22Rv1 (cell line): ENCODE data around the gene RNASE4.

Experiments used
- ZFX ChIP-seq: fragments of 450-650 bp; IDR thresholded peaks from 2 replicates; pipeline ENCODE4 v1.6.1; 2017; ENCODE audit warnings: antibody characterized with exemption, borderline replicate concordance
- TF ChIP-seq, protein P1 (sequence below): fragments of 450-650 bp; IDR thresholded peaks from 2 replicates; pipeline ENCODE4 v1.5.1; 2017; ENCODE audit warnings: mild to moderate bottlenecking

DNA sequence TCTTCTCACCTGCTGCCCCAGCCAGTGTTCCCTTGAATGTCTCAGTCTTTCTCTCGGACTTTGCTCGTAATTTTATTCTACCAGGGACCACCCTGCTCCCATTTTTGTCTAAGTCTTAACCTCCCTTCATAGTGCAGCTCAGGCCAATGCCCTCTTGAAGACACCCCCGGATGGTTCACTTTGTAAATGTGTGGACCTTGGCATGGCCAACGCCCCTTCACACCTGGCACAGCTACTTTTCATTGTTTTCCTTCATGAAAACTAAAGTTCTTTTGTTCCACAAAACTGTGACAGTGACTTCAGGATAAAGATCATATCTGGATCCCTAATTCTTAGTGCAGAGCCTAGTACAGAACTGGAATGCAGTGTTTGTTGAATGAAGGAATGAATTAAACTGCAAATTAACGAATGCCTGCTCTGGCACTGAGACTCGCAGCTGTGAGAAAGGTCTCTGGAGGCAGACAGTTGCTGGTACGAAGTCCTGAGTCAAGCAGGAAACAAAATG is 3.5 kb upstream of the RNASE4 start:
- TF ChIP-seq, protein P1, sequence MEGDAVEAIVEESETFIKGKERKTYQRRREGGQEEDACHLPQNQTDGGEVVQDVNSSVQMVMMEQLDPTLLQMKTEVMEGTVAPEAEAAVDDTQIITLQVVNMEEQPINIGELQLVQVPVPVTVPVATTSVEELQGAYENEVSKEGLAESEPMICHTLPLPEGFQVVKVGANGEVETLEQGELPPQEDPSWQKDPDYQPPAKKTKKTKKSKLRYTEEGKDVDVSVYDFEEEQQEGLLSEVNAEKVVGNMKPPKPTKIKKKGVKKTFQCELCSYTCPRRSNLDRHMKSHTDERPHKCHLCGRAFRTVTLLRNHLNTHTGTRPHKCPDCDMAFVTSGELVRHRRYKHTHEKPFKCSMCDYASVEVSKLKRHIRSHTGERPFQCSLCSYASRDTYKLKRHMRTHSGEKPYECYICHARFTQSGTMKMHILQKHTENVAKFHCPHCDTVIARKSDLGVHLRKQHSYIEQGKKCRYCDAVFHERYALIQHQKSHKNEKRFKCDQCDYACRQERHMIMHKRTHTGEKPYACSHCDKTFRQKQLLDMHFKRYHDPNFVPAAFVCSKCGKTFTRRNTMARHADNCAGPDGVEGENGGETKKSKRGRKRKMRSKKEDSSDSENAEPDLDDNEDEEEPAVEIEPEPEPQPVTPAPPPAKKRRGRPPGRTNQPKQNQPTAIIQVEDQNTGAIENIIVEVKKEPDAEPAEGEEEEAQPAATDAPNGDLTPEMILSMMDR = no peak
- TF ChIP-seq ZFX = no peak
